GM20000 (cell line): ENCODE measurements around the gene SLC6A4.

ENCODE experiments used
- DNase-seq: peaks from one replicate; pipeline ENCODE4 v3.0.0; 2012; ENCODE audit warnings: low spot score
- CTCF ChIP-seq: IDR thresholded peaks from 2 replicates; pipeline ENCODE4 v1.5.1; 2012; ENCODE audit warnings: mild to moderate bottlenecking, control low read depth; ENCODE audit errors: extremely low read depth, missing control alignments

Gene SLC6A4

GRCh38 chr17:30164531-30164930 lies 71.0 kb downstream of the SLC6A4 start:
- no peak for DNase-seq
- no peak for TF ChIP-seq CTCF

- DNase-seq: no peak
- TF ChIP-seq CTCF: no peak
These were observed 73.9 kb downstream of the SLC6A4 start for GRCh38 chr17:30161601-30162000.

DNA sequence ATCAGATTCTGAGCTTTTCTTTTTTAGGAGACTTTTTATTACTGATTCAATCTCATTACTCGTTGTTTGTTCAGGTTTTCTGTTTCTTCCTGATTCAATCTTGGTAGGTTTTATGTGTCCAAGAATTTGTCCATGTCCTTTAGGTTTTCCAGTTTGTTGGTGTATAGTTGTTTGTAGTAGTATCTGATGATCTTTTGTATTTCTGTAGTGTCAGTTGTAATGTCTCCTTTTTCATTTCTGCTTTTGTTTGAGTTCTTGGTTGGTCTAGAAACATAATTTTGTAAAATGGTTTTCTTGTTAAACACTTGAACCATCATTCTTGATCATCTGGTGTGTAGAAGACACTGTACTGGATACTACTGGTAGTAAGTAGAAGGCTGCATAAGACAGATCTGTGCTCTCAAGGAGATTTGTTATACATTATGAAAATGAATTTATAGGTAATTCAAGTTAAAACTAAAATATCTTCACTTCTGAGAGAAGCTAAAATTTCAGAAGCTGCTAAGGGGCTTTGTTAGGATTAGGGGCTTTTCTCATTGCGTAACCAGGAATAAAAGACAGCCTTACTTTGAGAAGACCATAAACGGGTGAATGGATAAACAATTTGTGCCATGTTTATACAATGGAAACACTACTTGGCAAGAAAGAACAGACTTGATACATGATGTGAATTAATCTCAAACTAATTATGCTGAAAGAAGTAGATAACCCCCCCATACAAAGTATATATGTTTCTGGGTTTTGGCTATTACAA lies 74.9 kb downstream of the SLC6A4 start:
- no peak for DNase-seq

GRCh38 chr17:30158896-30159625 lies 76.4 kb downstream of the SLC6A4 start:
- no peak for TF ChIP-seq CTCF
- no peak for DNase-seq

More for the DNA sequence above, 74.9 kb downstream of the SLC6A4 start:
- no peak for TF ChIP-seq CTCF

GRCh38 chr17:30155389-30155788 lies 80.1 kb downstream of the SLC6A4 start:
- no peak for DNase-seq
- no peak for TF ChIP-seq CTCF

DNA sequence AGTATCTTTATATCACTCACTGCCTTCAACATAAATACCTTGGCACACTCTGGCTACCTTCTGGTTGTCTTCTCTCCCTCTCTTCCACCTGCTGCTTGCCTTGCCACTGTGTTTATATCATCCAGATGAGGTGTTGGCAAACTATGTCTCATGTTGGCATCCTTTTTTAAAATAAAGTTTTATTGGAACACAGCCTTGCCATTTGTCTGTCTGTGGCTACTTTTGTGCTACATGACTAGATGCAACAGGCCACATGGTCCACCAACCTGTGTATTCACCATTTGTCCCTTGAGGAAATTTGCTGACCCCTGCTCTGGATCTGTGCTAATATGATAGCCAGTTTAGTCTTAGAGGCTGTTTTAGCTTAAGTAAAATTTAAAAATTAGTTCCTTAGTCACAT lies 82.0 kb downstream of the SLC6A4 start:
- TF ChIP-seq CTCF: no peak
- no peak for DNase-seq

DNA sequence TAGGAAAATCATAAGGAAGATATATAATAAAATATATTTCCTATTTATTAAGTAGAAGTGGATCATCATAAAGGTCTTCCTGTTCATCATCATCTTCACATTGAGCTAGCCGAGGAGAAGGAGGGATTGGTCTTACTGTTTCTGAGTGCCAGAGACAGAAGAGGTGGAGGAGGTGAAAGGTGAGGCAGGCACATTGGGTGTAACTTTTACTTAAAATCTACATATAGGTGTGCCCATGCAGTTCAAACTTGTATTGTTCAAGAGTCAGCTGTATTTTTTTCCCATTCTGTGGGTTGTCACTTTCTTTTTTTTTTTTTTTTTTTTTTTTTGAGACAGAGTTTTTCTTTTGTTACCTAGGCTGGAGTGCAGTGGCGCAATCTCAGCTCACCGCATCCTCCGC lies 84.0 kb downstream of the SLC6A4 start:
- no peak for TF ChIP-seq CTCF

More for the DNA sequence above, 84.0 kb downstream of the SLC6A4 start:
- DNase-seq: no peak
